ENCODE results near the gene PRKCA. TPM values are rescaled to one million over a fixed set of nuclear protein-coding genes. Genes with fewer than 3 reads are reported as not detected.

The PRKCA gene
- total and polyA plus RNA-seq, 2 donors (not counting 3 experiments of a cell fraction or from before 2014, with no cell fraction given), result 7.5 to 34.2 TPM

DNA sequence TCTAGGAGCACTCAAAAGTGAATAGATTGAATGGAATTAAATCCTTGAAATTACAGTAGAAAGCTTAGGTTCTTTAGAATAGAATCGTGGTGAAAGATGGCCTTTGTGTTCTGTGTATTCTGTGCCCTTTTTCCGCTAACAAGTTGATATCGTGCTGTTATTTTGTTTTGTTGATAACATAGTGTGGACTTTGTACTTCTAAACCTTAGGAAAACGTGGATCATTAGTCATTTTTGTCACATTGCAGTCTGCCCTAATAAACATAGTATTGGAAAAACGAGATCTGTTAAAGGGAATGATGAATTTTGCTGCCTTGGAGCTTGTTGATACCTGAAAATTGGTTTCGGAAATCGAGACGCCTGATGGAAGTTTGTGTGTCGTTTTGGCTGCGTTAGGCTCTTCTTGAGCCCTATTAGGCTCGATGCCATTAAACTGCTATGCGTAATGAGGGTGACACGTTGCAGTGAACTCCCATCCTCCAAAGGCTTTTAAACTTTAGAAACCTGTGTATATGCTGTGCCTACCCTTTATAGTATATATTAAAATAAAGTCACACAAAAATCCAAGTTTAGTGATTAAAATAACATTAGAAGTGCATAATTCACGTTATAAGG, 145.7 kb downstream of the PRKCA start:
- H3K79me2 ChIP-seq (ENCODE audit: control insufficient read depth, insufficient read depth, low read length), result peaks cover 3% of the 10 kb centered on the region

More for the DNA sequence above, 145.7 kb downstream of the PRKCA start:
- TF ChIP-seq, protein P1, sequence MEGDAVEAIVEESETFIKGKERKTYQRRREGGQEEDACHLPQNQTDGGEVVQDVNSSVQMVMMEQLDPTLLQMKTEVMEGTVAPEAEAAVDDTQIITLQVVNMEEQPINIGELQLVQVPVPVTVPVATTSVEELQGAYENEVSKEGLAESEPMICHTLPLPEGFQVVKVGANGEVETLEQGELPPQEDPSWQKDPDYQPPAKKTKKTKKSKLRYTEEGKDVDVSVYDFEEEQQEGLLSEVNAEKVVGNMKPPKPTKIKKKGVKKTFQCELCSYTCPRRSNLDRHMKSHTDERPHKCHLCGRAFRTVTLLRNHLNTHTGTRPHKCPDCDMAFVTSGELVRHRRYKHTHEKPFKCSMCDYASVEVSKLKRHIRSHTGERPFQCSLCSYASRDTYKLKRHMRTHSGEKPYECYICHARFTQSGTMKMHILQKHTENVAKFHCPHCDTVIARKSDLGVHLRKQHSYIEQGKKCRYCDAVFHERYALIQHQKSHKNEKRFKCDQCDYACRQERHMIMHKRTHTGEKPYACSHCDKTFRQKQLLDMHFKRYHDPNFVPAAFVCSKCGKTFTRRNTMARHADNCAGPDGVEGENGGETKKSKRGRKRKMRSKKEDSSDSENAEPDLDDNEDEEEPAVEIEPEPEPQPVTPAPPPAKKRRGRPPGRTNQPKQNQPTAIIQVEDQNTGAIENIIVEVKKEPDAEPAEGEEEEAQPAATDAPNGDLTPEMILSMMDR (IDR thresholded peaks at IDR 0.05; ENCODE audit: extremely low read depth in 1 of 2, insufficient read depth in 1 of 2, low read depth in 1 of 2, low read length in 2 of 2), result no peak
- TF ChIP-seq POLR2AphosphoS5 (IDR thresholded peaks at IDR 0.05; ENCODE audit: insufficient read depth, low read depth, low read length) (no peak), MYC (IDR thresholded peaks at IDR 0.05; ENCODE audit: low read depth, low read length) (no peak), FOS (IDR thresholded peaks at IDR 0.05; ENCODE audit: borderline replicate concordance, insufficient read depth, low read length) (no peak), GATA2 (IDR thresholded peaks at IDR 0.05; ENCODE audit: insufficient read depth, insufficient read length, low read depth, low read length) (no peak), JUN (IDR thresholded peaks at IDR 0.05; ENCODE audit: borderline replicate concordance, insufficient read depth, insufficient read length, low read depth) (no peak), POLR2A (IDR thresholded peaks at IDR 0.05; ENCODE audit: low read depth, low read length) (no peak), EZH2 (IDR thresholded peaks at IDR 0.05; ENCODE audit: borderline replicate concordance, low read depth, low read length, severe bottlenecking) (no peak)
- TF ChIP-seq, protein P2, sequence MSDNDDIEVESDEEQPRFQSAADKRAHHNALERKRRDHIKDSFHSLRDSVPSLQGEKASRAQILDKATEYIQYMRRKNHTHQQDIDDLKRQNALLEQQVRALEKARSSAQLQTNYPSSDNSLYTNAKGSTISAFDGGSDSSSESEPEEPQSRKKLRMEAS (IDR thresholded peaks at IDR 0.05; ENCODE audit: insufficient read depth, insufficient read length), result no peak
- H3K36me3 ChIP-seq (ENCODE audit: control insufficient read depth in 2 of 2, extremely low read depth in 1 of 2, insufficient read depth in 2 of 2, low read length in 2 of 2), result no peaks in the 10 kb centered on the region
- DNase-seq (ENCODE audit: low read depth, low spot score) (no peak), FAIRE-seq (no peak)
- POLR2A ChIA-PET, result no interaction called here
- H3K9me1 ChIP-seq (replicated peaks; ENCODE audit: control insufficient read depth, extremely low read depth, insufficient read depth, low read length), result no peaks in the 10 kb centered on the region
- H2AFZ ChIP-seq (ENCODE audit: low read depth, low read length), result no peak overlapping the region
- H4K20me1 ChIP-seq (replicated peaks; ENCODE audit: control insufficient read depth, extremely low read depth, insufficient read depth, low read length), result no peaks in the 10 kb centered on the region
- H3K9me3 ChIP-seq (replicated peaks; ENCODE audit: control insufficient read depth, insufficient read depth, low read length), result no peaks in the 10 kb centered on the region
- H3K4me3 ChIP-seq (replicated peaks in 1 of 3; ENCODE audit: insufficient read depth in 1 of 3, low read depth in 1 of 3, low read length in 3 of 3), result no peak overlapping the region
- CTCF ChIA-PET, result interaction anchor here (1.2 to 2.3 kb wide), 2 partner anchors 72 to 120 kb away, joined by 4 read pairs; no protein-coding TSS in a partner anchor
- peaks cover 6% of the 10 kb centered on the region for H3K4me1 ChIP-seq (ENCODE audit: control insufficient read depth, extremely low read depth, insufficient read depth, low read length)
- dilution Hi-C loops (cut with MboI; ENCODE audit: extremely low pct_ligation_motif_present, low sequenced_read_pairs) (no loop called here), intact Hi-C loops (cut with micrococcal nuclease) (no loop called here)
- no peak overlapping the region for H3K9ac ChIP-seq (replicated peaks; ENCODE audit: extremely low read depth, insufficient read depth, low read length)
- H3K27me3 ChIP-seq (ENCODE audit: control insufficient read depth in 2 of 2, insufficient read depth in 2 of 2, low read length in 2 of 2), result no peaks in the 10 kb centered on the region
- H3K4me2 ChIP-seq (ENCODE audit: insufficient read depth, low read length), result no peak overlapping the region
- BruUV-seq (replicated peaks), result no TSS peak
- H3K27ac ChIP-seq (ENCODE audit: insufficient read depth, low read depth, low read length), result no peak overlapping the region

Measured in endothelial cell of umbilical vein (primary cell).